ENCODE measurements around the gene ARL11.
A peak's percentile ranks its signal among the peaks of the same experiment; 100 is the strongest.

The ARL11 gene

GRCh38 chr13:49643035-49643646 is 14.8 kb downstream of the ARL11 start:
- Histone ChIP-seq H2AK5ac (ENCODE audit: low read length) (peak overlapping the region; percentile 95), H3K27me3 (ENCODE audit: insufficient read depth, low read length) (no peaks in the 10 kb centered on the region), H3K4me1 (ENCODE audit: control insufficient read depth in 1 of 2, insufficient read depth in 2 of 2, low read length in 2 of 2) (peaks cover 2 to 8% of the 10 kb centered on the region in 2 experiments), H4K12ac (ENCODE audit: low read depth, low read length) (no peak overlapping the region), H3K23ac (ENCODE audit: low read length) (no peak overlapping the region), H2BK120ac (ENCODE audit: insufficient read depth, low read length, poor library complexity) (no peak overlapping the region), H3K9me3 (ENCODE audit: insufficient read depth, low read depth, low read length) (no peaks in the 10 kb centered on the region), H2BK5ac (ENCODE audit: low read depth, low read length, poor library complexity) (no peak overlapping the region), H2BK12ac (ENCODE audit: low read length) (peak overlapping the region; percentile 20), H3K79me2 (ENCODE audit: control insufficient read depth, insufficient read depth, low read length, poor library complexity) (no peaks in the 10 kb centered on the region), H3K4me3 (ENCODE audit: low read depth, low read length) (no peak overlapping the region), H4K8ac (ENCODE audit: low read depth, low read length) (no peak overlapping the region), H3K79me1 (ENCODE audit: low read length) (no peaks in the 10 kb centered on the region), H4K91ac (ENCODE audit: low read depth, low read length) (no peak overlapping the region), H3K27ac (ENCODE audit: low read depth, low read length) (no peak overlapping the region), H3K36me3 (ENCODE audit: control insufficient read depth in 1 of 2, insufficient read depth in 2 of 2, low read length in 2 of 2) (no peaks in the 10 kb centered on the region), H3K4ac (ENCODE audit: low read depth, low read length) (no peak overlapping the region), H2AFZ (ENCODE audit: insufficient read depth, low read length, poor library complexity) (no peak overlapping the region), H3K14ac (ENCODE audit: low read length) (no peak overlapping the region), H3K4me2 (ENCODE audit: low read length) (no peak overlapping the region), H3K18ac (ENCODE audit: low read length) (no peak overlapping the region), H3K9ac (ENCODE audit: low read length) (no peak overlapping the region)
- no peak for DNase-seq
- WGBS (ENCODE audit: extremely low coverage, insufficient coverage, insufficient read length): no CpG with 5 or more reads among the region's 12 CpGs

GRCh38 chr13:49645451-49645850 is 17.1 kb downstream of the ARL11 start:
- no CpG with 5 or more reads among the region's 13 CpGs for WGBS (ENCODE audit: extremely low coverage, insufficient coverage, insufficient read length)
- H4K12ac ChIP-seq (ENCODE audit: low read depth, low read length): no peak overlapping the region
- no peak overlapping the region for H3K14ac ChIP-seq (ENCODE audit: low read length)
- no peak overlapping the region for H4K91ac ChIP-seq (ENCODE audit: low read depth, low read length)
- H2AK5ac ChIP-seq (ENCODE audit: low read length): no peak overlapping the region
- no peak overlapping the region for H2AFZ ChIP-seq (ENCODE audit: insufficient read depth, low read length, poor library complexity)
- H3K79me2 ChIP-seq (ENCODE audit: control insufficient read depth, insufficient read depth, low read length, poor library complexity): no peaks in the 10 kb centered on the region
- DNase-seq: no peak
- no peak overlapping the region for H2BK12ac ChIP-seq (ENCODE audit: low read length)
- H3K27me3 ChIP-seq (ENCODE audit: insufficient read depth, low read length): no peaks in the 10 kb centered on the region
- H3K4ac ChIP-seq (ENCODE audit: low read depth, low read length): no peak overlapping the region
- H2BK5ac ChIP-seq (ENCODE audit: low read depth, low read length, poor library complexity): no peak overlapping the region
- no peak overlapping the region for H3K4me3 ChIP-seq (ENCODE audit: low read depth, low read length)
- H3K9ac ChIP-seq (ENCODE audit: low read length): no peak overlapping the region
- no peak overlapping the region for H3K18ac ChIP-seq (ENCODE audit: low read length)
- H3K23ac ChIP-seq (ENCODE audit: low read length): no peak overlapping the region
- H2BK120ac ChIP-seq (ENCODE audit: insufficient read depth, low read length, poor library complexity): no peak overlapping the region
- no peak overlapping the region for H4K8ac ChIP-seq (ENCODE audit: low read depth, low read length)
- no peaks in the 10 kb centered on the region for H3K36me3 ChIP-seq (ENCODE audit: control insufficient read depth in 1 of 2, insufficient read depth in 2 of 2, low read length in 2 of 2)
- H3K4me1 ChIP-seq (ENCODE audit: control insufficient read depth in 1 of 2, insufficient read depth in 2 of 2, low read length in 2 of 2): peaks cover 2 to 8% of the 10 kb centered on the region in 2 experiments
- H3K4me2 ChIP-seq (ENCODE audit: low read length): no peak overlapping the region
- H3K27ac ChIP-seq (ENCODE audit: low read depth, low read length): no peak overlapping the region
- H3K79me1 ChIP-seq (ENCODE audit: low read length): no peaks in the 10 kb centered on the region
- H3K9me3 ChIP-seq (ENCODE audit: insufficient read depth, low read depth, low read length): no peaks in the 10 kb centered on the region

- Histone ChIP-seq H3K23ac (ENCODE audit: low read length) (no peak overlapping the region), H3K4me2 (ENCODE audit: low read length) (no peak overlapping the region)
Observed at GRCh38 chr13:49646688-49647087, 18.4 kb downstream of the ARL11 start.

GRCh38 chr13:49649244-49649962 is 21.1 kb downstream of the ARL11 start:
- Histone ChIP-seq H3K4me3 (ENCODE audit: low read depth, low read length) (no peak overlapping the region), H4K8ac (ENCODE audit: low read depth, low read length) (no peak overlapping the region), H3K79me2 (ENCODE audit: control insufficient read depth, insufficient read depth, low read length, poor library complexity) (no peaks in the 10 kb centered on the region), H2BK5ac (ENCODE audit: low read depth, low read length, poor library complexity) (no peak overlapping the region), H3K79me1 (ENCODE audit: low read length) (no peaks in the 10 kb centered on the region), H3K9me3 (ENCODE audit: insufficient read depth, low read depth, low read length) (no peaks in the 10 kb centered on the region), H2AFZ (ENCODE audit: insufficient read depth, low read length, poor library complexity) (no peak overlapping the region), H2BK12ac (ENCODE audit: low read length) (no peak overlapping the region), H3K14ac (ENCODE audit: low read length) (no peak overlapping the region), H2BK120ac (ENCODE audit: insufficient read depth, low read length, poor library complexity) (no peak overlapping the region), H3K4me1 (ENCODE audit: control insufficient read depth in 1 of 2, insufficient read depth in 2 of 2, low read length in 2 of 2) (no peaks in the 10 kb centered on the region), H3K9ac (ENCODE audit: low read length) (no peak overlapping the region), H4K12ac (ENCODE audit: low read depth, low read length) (no peak overlapping the region), H3K18ac (ENCODE audit: low read length) (no peak overlapping the region), H3K27me3 (ENCODE audit: insufficient read depth, low read length) (no peaks in the 10 kb centered on the region), H3K23ac (ENCODE audit: low read length) (no peak overlapping the region), H2AK5ac (ENCODE audit: low read length) (no peak overlapping the region), H3K4ac (ENCODE audit: low read depth, low read length) (no peak overlapping the region), H3K27ac (ENCODE audit: low read depth, low read length) (no peak overlapping the region), H4K91ac (ENCODE audit: low read depth, low read length) (no peak overlapping the region), H3K4me2 (ENCODE audit: low read length) (no peak overlapping the region), H3K36me3 (ENCODE audit: control insufficient read depth in 1 of 2, insufficient read depth in 2 of 2, low read length in 2 of 2) (no peaks in the 10 kb centered on the region)
- peak in 1 of 2 donors; percentile 55 for DNase-seq
- WGBS (ENCODE audit: extremely low coverage, insufficient coverage, insufficient read length): no CpG with 5 or more reads among the region's 5 CpGs

More at GRCh38 chr13:49646688-49647087, 18.4 kb downstream of the ARL11 start:
- no peaks in the 10 kb centered on the region for H3K79me1 ChIP-seq (ENCODE audit: low read length)
- H3K14ac ChIP-seq (ENCODE audit: low read length): no peak overlapping the region
- H3K4me3 ChIP-seq (ENCODE audit: low read depth, low read length): no peak overlapping the region
- H2AK5ac ChIP-seq (ENCODE audit: low read length): no peak overlapping the region
- H4K91ac ChIP-seq (ENCODE audit: low read depth, low read length): no peak overlapping the region
- no CpG with 5 or more reads among the region's 4 CpGs for WGBS (ENCODE audit: extremely low coverage, insufficient coverage, insufficient read length)
- peaks cover under 1 to 7% of the 10 kb centered on the region in 2 experiments for H3K4me1 ChIP-seq (ENCODE audit: control insufficient read depth in 1 of 2, insufficient read depth in 2 of 2, low read length in 2 of 2)
- H3K4ac ChIP-seq (ENCODE audit: low read depth, low read length): no peak overlapping the region
- no peak for DNase-seq
- H3K36me3 ChIP-seq (ENCODE audit: control insufficient read depth in 1 of 2, insufficient read depth in 2 of 2, low read length in 2 of 2): no peaks in the 10 kb centered on the region
- H3K27me3 ChIP-seq (ENCODE audit: insufficient read depth, low read length): no peaks in the 10 kb centered on the region
- H4K8ac ChIP-seq (ENCODE audit: low read depth, low read length): no peak overlapping the region
- no peaks in the 10 kb centered on the region for H3K9me3 ChIP-seq (ENCODE audit: insufficient read depth, low read depth, low read length)
- no peak overlapping the region for H2AFZ ChIP-seq (ENCODE audit: insufficient read depth, low read length, poor library complexity)
- H3K27ac ChIP-seq (ENCODE audit: low read depth, low read length): no peak overlapping the region
- H3K18ac ChIP-seq (ENCODE audit: low read length): no peak overlapping the region
- no peak overlapping the region for H4K12ac ChIP-seq (ENCODE audit: low read depth, low read length)
- H3K79me2 ChIP-seq (ENCODE audit: control insufficient read depth, insufficient read depth, low read length, poor library complexity): no peaks in the 10 kb centered on the region
- no peak overlapping the region for H3K9ac ChIP-seq (ENCODE audit: low read length)
- no peak overlapping the region for H2BK120ac ChIP-seq (ENCODE audit: insufficient read depth, low read length, poor library complexity)
- H2BK12ac ChIP-seq (ENCODE audit: low read length): no peak overlapping the region
- no peak overlapping the region for H2BK5ac ChIP-seq (ENCODE audit: low read depth, low read length, poor library complexity)

Data from trophoblast cell (in vitro differentiated cells and primary cell).